ENCODE measurements around the gene NEDD4L.

GRCh38 chr18:58057291-58057965, 13.4 kb downstream of the NEDD4L start:
- TF ChIP-seq CTCF (conservative IDR thresholded peaks at IDR 0.05 in 1 of 2, IDR thresholded peaks at IDR 0.05 in 1 of 2; ENCODE audit: extremely low read depth in 1 of 2, insufficient read depth in 1 of 2, low read depth in 1 of 2, low read length in 2 of 2) = no peak
- TF ChIP-seq EZH2 (IDR thresholded peaks at IDR 0.05; ENCODE audit: borderline replicate concordance, low read length) = no peak
